Measurements from ENCODE around the gene CCR9. TPM values are rescaled to one million over a fixed set of nuclear protein-coding genes. Genes with fewer than 3 reads are reported as not detected.

The CCR9 gene
- total RNA-seq, 1 donor from 2014 or later, result not detected

DNA sequence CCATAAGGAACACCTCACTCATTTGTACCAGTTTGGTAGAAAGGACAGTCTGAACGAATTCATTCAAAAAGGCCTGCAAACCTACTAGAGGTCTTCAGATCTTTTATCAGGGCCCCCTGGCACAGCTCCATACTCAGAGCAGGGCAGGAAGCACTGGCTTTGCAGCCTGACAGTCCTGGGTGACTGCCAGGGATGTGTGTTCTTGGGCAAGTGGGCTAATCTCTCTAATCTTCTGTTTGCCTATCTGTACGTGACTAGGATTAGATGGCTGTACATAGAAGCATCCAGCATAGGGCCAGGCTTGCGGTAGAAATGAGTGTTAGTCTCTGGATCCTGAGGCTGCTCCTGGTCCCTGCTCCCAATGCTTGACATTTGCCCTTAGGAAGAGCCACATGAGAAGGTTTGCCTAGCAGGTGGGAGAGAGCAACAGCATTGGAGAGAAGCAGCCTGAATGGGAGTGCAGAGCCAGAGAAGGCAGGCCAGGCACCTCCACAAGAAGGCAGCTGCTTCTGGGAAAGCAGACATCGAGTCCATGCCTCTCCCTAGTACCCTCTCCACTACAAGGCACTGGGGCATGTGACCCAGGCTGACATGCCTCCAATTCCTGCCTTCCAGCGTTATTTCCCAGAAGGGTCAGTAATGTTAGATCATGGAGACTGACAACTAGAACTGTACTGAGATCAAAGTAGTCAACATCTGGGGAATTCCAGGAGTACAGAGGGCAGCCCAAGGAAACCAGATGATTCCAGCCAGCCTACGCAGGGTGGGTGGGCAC lies 55.9 kb downstream of the CCR9 start:
- H3K9me3 Mint-ChIP-seq, result no peaks in the 10 kb centered on the region
- TF ChIP-seq, protein P1, sequence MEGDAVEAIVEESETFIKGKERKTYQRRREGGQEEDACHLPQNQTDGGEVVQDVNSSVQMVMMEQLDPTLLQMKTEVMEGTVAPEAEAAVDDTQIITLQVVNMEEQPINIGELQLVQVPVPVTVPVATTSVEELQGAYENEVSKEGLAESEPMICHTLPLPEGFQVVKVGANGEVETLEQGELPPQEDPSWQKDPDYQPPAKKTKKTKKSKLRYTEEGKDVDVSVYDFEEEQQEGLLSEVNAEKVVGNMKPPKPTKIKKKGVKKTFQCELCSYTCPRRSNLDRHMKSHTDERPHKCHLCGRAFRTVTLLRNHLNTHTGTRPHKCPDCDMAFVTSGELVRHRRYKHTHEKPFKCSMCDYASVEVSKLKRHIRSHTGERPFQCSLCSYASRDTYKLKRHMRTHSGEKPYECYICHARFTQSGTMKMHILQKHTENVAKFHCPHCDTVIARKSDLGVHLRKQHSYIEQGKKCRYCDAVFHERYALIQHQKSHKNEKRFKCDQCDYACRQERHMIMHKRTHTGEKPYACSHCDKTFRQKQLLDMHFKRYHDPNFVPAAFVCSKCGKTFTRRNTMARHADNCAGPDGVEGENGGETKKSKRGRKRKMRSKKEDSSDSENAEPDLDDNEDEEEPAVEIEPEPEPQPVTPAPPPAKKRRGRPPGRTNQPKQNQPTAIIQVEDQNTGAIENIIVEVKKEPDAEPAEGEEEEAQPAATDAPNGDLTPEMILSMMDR (IDR thresholded peaks at IDR 0.05), result no peak
- TF ChIP-seq EZH2 (IDR thresholded peaks at IDR 0.05) (no peak), EZH2phosphoT487 (IDR thresholded peaks at IDR 0.05) (no peak)
- Histone ChIP-seq H3K36me3 (no peaks in the 10 kb centered on the region), H3K4me3 (no peak overlapping the region), H4K20me1 (ENCODE audit: low read depth) (no peaks in the 10 kb centered on the region), H3F3A (ENCODE audit: low read depth) (no peaks in the 10 kb centered on the region), H3K9ac (no peak overlapping the region), H3K9me3 (ENCODE audit: low read depth) (no peaks in the 10 kb centered on the region), H3K27me3 (no peaks in the 10 kb centered on the region), H3K4me2 (no peak overlapping the region), H3K79me2 (ENCODE audit: low read depth) (no peaks in the 10 kb centered on the region), H2AFZ (replicated peaks) (no peak overlapping the region), H3K27ac (no peak overlapping the region), H3K4me1 (no peaks in the 10 kb centered on the region)
- no peak for DNase-seq (ENCODE audit: low spot score)
- H3K4me1 Mint-ChIP-seq, result peaks cover 3% of the 10 kb centered on the region
- H3K27ac Mint-ChIP-seq, result no peak overlapping the region
- H3K4me3 Mint-ChIP-seq, result no peak overlapping the region
- peaks cover 9% of the 10 kb centered on the region for H3K36me3 Mint-ChIP-seq
- H3K27me3 Mint-ChIP-seq (ENCODE audit: insufficient read depth, low read depth), result no peaks in the 10 kb centered on the region

DNA sequence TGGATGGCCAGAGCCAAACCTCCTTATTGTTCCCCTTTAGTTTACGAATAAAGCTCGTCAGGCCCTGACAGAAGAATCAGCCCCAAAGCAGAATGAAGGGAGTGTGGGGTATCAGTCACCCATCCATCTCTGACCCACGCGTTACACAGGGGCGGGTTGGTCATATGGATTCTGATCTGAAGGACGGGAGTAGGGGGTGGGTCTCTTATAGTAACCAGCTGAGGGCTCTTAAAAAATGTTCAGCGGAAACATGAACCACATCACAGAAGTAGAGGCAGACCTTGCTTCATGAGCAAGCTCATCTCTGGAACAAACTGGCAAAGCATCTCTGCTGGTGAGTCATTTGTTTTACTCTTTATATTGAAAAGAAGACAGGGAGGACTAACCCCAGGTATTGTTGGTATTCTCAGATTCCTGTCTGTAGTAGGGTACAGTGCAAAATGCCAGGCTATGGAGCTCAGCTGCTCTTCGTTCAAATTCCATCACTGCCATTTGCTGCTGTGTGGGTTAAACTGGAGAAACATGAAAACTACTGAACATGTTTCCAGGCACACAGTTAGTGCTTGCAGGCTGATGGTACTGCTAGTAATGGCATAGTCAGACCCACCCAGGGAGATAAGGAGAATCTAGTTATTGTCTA lies 57.0 kb downstream of the CCR9 start, which contains the start of gene CXCR6:
Gene CXCR6, plus strand, starts transcription at position 258 of the 640 bp plus-strand sequence. CDS start 3,018 bp downstream, outside the sequence.
- peaks cover 13% of the 10 kb centered on the region for H3K36me3 Mint-ChIP-seq
- no peaks in the 10 kb centered on the region for H3K4me1 ChIP-seq
- H3K27me3 ChIP-seq, result no peaks in the 10 kb centered on the region
- no peaks in the 10 kb centered on the region for H3K27me3 Mint-ChIP-seq (ENCODE audit: insufficient read depth, low read depth)
- H3K27ac Mint-ChIP-seq, result no peak within 1 kb of the TSS
- H3K9ac ChIP-seq, result no peak within 1 kb of the TSS
- H3K9me3 ChIP-seq (ENCODE audit: low read depth), result no peaks in the 10 kb centered on the region
- no peak within 1 kb of the TSS for H3K27ac ChIP-seq
- DNase-seq (ENCODE audit: low spot score), result no peak
- TF ChIP-seq EZH2phosphoT487 (IDR thresholded peaks at IDR 0.05), result no peak
- TF ChIP-seq EZH2 (IDR thresholded peaks at IDR 0.05), result no peak
- TF ChIP-seq, protein P1 (IDR thresholded peaks at IDR 0.05), result no peak
- peaks cover 3% of the 10 kb centered on the region for H3K4me1 Mint-ChIP-seq
- H3K4me3 Mint-ChIP-seq, result no peak within 1 kb of the TSS
- H2AFZ ChIP-seq (replicated peaks), result no peak within 1 kb of the TSS
- no peaks in the 10 kb centered on the region for H3F3A ChIP-seq (ENCODE audit: low read depth)
- no peaks in the 10 kb centered on the region for H3K9me3 Mint-ChIP-seq
- H3K4me2 ChIP-seq, result no peak within 1 kb of the TSS
- H3K36me3 ChIP-seq, result no peaks in the 10 kb centered on the region
- no peak within 1 kb of the TSS for H3K4me3 ChIP-seq
- no peaks in the 10 kb centered on the region for H3K79me2 ChIP-seq (ENCODE audit: low read depth)
- H4K20me1 ChIP-seq (ENCODE audit: low read depth), result no peaks in the 10 kb centered on the region

DNA sequence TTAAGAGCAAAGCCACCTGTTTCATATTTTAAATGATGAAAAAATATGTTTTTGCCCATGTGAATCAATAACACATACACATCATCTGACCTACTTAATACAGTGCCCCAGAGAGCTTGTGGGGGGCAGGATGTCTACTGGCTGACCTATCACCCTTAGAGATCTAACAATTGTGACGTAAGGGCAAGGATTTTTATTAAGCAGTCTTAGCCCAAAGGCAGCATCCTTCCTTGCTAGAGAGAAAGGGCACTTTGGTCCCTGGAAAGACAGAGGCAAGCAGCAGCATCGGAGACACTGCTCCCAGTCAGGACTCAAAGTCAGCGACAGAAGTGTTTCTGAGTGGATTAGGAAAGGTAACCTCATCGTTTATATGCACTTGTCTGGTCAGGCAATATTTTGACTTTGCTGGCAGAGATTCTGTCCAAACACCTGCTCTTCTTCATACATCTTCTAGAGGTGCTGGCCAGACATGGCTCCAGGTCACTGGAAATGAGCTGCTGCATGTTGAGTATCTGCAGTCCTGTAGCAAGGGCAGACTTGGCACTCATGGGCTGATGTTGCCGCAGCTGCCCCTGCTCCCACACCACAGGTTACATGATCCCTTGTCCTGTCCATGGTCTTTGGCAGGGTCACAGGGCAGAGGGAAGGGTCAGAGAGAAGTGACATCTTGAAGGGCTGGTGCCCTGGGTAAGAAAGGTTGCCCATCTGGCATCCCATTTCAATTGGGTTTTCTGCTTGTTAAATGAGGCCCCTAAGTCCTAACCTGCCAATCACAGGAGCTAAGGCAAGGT lies 58.7 kb downstream of the CCR9 start:
- H3K9me3 Mint-ChIP-seq, result no peaks in the 10 kb centered on the region
- no peak overlapping the region for H3K27ac Mint-ChIP-seq
- Histone ChIP-seq H3K27me3 (no peaks in the 10 kb centered on the region), H3F3A (ENCODE audit: low read depth) (no peaks in the 10 kb centered on the region), H3K9me3 (ENCODE audit: low read depth) (no peaks in the 10 kb centered on the region), H3K36me3 (no peaks in the 10 kb centered on the region), H3K27ac (no peak overlapping the region), H4K20me1 (ENCODE audit: low read depth) (no peaks in the 10 kb centered on the region), H3K4me1 (no peaks in the 10 kb centered on the region), H3K79me2 (ENCODE audit: low read depth) (no peaks in the 10 kb centered on the region), H3K4me3 (no peak overlapping the region), H3K4me2 (no peak overlapping the region), H2AFZ (replicated peaks) (no peak overlapping the region), H3K9ac (no peak overlapping the region)
- no peaks in the 10 kb centered on the region for H3K4me1 Mint-ChIP-seq
- no peak overlapping the region for H3K4me3 Mint-ChIP-seq
- TF ChIP-seq, protein P1 (IDR thresholded peaks at IDR 0.05), result no peak
- TF ChIP-seq EZH2phosphoT487 (IDR thresholded peaks at IDR 0.05) (no peak), EZH2 (IDR thresholded peaks at IDR 0.05) (no peak)
- peaks cover 16% of the 10 kb centered on the region for H3K36me3 Mint-ChIP-seq
- DNase-seq (ENCODE audit: low spot score), result no peak
- H3K27me3 Mint-ChIP-seq (ENCODE audit: insufficient read depth, low read depth), result no peaks in the 10 kb centered on the region
